NCI-H345 treated with DMSO at 0.1 percent for 48 hours (cell line): ENCODE data around the gene NLRP8.
"Not testable (repeated sequence)": the region's sequence is repeated elsewhere in the genome, so short reads cannot be mapped to it uniquely, and the experiment has no call there.

Source experiments
- DNase-seq: peaks from one replicate; lab custom pipeline; 2025; ENCODE audit not compliant: unreplicated experiment; lab: John Stamatoyannopoulos, UW

NLRP8 gene

DNA sequence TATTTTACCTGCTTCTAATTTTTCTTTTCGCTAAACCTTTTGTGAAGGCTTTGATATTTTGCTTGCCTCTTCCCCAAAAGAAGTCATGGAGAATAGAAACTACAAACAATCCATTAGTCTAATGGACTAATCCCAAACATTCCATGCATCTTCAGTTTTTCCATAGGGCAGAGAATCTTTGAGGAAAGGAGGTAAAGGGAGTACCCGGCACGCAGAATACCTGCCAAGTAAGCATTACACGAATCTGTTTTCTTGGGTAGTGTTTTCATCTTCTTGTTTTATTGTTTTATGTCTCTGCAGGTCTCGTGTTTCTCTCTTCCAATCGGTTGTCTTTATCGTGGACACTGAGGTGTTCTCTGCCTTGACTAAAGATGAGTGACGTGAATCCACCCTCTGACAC, at the start of gene NLRP8:
Gene NLRP8 (plus strand): TSS at position 301 of the 400 bp plus-strand sequence.
- no peak for DNase-seq

DNA sequence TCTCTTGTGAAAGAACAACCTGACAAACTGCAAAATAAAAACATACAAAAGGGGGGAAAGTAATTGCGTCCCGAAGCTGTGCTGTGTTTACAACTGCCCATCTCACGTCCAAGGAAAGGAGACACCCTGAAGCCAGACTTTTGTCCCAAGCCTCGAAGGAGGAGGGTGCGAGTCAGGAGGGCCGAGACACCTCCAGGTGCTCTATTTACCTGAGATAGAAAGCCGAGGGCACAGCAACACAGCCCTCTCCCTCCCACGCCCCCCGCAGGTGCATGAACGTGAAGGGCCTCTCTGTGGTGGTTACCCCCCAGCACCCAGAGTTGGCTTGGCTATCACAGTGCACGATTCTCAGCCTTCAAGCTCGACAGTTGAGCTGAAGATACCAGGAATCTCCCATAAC, 48.7 kb upstream of the NLRP8 start:
- no peak for DNase-seq

DNA sequence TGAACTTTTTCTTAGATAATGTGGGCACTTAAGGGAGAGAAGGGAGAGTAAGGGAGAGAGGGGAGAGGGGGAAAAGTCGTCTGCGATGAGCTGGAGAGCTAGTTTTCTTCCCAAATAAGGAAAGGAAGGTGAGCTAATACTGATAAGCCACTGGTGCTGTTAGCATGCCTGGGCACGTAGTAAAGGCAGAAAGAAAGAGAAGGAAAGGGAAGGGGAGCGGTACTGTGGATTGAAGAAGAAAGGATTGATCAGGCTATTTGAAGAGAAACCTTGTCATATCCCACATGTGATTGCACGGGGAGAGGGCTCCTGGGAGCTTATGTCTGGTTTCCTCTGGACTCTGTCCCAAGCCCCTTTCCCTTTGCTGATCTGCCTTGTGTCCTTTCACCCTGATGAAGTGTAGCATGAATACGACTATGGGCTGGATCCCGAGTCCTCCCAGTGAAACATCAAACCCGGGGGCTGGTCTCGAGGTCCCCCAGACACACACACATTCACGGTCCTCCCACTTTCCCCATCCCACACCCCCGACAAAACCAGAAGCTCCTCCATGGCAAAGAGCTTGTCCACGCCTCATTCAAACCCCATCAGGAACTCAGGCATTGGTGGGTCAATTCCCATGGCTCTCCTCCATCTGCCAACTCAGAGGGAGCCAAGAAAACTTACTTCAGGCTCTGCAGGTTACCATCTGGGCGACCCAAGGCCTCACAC, 46.1 kb upstream of the NLRP8 start:
- DNase-seq: no peak

DNA sequence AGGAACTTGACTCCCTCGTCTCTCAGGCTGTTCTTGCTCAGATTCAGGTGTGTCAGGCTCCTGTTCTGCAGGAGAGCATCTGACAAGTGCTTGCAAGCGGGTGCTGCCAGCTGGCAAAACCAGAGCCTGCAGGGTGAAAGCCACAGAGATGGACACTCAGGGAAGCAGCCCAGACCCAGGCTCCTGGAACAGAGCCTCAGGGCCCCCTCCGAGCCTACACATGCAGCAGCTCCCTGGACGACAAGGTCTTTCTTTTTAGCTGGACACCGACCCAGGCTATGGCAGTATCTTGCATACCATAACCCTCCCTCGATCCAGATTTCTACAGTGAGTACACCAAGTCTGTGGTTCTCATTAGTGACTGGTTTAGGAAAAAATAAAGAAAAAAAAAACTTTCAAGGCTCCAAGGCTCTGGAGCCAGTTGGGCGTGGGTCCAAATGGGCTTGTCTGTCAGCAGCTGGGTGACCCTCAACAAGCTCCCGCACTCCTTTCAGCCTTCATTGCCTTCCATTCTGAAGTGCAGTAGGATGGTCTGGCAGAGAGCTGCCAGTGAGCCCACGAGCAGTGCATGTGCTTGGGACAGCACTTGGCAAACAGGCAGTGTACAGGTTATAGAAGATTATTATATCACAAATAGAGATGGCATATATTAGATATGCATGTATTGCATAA, 45.4 kb upstream of the NLRP8 start:
- DNase-seq: no peak

DNA sequence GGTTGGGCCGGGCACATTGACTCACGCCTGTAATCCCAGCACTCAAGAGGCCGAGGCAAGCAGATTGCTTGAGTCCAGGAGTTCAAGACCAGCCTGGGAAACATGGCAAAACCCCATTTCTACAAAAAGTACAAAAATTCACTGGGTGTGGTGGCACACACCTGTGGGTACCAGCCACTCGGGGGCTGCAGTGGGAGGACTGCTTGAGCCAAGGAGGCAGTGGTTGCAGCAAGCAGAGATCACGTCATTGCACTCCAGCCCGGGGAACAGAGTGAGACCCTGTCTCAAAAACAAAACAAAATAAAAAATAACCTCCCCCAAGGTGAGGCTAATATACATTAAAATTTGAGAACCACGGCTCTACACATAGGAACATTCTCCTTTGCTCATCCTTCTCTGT, 40.3 kb upstream of the NLRP8 start:
- DNase-seq: no peak

DNA sequence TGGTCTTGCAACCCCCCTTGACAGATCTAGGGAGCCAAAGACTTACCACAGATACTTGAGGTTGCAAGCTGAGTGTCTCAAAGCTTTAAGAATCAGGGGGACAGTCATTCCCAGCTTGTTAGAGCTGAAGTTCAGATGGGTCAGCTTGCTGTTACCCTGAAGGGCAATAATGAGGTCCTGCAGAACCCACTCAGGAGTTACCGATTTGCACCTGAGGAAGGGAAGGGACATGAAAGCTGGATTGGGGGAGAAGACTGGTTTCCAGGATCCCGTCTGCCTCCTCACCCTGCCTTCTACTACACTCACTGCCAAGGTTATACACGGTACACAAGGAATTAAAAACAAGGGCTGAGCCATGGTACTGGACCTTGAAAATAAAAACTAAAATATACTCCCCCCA, 39.9 kb upstream of the NLRP8 start:
- DNase-seq: no peak

DNA sequence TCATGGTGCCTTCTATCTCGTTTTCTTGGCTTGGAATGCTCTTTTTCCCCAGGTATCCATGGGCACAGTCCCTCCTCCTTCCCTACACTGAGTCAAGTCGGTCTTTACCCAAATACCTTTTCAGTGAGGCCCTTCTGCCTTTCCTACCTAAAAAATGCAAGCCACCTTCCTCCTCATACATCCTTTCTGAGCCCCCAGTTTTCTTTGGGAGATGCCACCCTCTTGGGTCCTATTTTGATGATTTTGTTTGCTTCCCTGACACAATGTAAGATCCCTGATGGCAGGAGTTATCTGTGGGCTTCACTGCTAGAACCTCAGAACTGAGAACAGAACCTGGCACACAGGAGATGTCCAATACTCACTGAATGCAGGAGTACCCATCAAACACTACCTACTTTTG, 37.8 kb upstream of the NLRP8 start:
- no peak for DNase-seq

DNA sequence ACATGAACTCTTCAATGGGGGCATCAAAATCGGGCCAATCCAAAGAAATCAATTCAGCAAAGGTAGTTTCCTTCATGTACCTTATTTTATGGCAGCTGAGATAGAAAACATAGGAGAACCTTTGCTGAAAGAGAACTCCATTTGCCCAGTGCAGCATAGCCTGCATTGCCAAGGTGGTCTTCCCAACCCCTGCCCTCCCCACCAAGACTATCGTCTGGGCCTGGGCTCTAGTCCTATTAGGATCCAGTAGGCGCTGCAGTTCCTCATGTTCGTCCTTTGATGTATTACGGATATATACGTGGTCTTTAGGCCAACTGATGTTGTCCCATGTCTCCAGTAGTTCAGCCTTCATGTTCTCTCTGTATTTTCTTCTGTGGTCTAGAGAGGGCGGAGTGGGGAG, 34.7 kb upstream of the NLRP8 start:
- DNase-seq: no peak

DNA sequence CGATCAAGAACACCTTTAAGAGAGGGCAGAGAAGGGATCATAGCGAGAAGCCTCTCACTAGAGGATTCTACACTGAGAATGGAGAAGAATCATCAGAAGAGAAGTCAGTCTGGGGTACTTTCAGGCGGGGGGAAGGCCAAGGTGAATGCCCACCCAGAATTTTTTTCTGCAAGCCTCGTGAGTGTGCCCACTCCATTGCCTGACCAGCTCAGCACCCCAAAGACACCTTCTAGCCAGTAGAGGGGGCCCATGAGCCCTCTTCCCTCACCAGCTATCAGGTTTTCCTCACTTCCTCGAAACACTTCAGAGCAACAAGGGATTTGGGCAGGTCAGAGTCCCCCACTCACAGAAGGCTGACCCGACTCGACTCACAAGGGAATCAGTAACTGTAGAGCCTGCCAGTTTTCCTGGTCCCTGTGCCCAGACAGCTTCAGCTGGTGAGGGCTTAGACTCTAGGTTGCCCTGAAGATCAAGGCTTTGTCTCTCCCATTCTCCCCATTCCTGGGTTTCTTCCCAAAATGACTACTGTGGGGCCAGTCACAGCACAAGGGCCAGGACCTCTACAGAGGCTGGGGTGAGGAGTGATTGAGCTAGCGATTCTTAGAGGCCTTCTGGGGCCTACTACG, 33.9 kb upstream of the NLRP8 start:
- no peak for DNase-seq

DNA sequence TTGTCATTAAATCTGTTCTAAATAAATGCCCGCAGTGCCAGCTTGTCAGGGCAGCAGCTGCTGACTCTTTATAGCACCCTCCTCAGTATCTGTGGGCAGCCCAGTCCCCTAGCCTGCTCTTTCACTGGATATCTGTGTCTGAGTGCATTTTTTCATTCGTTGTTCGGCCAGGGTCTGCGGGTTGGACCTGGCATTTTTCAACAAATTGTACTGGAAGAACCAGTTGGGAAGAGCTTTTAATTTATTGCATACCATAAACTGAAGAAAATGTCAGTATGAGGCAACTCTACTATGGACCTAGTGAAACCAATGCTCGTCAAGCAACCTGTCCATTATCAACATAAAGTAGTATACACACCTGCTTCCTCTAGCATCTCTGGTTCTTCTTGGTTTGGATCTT, 24.1 kb upstream of the NLRP8 start:
- no peak for DNase-seq

DNA sequence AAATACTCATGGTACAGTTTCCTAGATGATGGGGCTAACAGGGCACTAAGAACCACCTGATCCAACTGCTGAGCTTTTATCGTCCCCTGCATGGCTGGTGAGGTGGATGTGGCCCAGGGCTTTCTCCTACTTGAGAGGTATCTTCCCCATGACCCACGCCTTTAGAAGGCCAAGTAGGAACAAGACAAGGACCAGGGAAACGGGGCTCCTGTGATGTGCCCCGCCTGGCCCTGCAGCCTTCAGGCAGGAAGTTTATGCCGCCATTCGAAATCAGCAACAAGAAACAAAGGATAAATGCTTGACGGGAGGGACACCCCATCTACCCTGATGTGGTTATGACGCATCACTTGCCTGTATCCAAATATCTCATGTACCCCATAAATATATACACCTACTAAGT, 19.6 kb upstream of the NLRP8 start:
- no peak for DNase-seq

DNA sequence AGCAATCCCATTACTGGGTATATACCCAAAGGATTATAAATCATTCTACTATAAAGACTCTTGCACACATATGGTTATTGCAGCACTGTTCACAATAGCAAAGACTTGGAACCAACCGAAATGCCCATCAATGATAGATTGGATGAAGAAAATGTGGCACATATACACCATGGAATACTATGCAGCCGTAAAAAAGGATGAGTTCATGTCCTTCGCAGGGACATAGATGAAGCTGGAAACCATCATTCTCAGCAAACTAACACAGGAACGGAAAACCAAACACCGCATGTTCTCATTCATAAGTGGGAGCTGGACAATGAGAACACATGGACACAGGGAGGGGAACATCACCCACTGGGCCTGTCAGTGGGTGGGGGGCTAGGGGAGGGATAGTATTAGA, 18.4 kb upstream of the NLRP8 start:
- DNase-seq: not testable (repeated sequence)

DNA sequence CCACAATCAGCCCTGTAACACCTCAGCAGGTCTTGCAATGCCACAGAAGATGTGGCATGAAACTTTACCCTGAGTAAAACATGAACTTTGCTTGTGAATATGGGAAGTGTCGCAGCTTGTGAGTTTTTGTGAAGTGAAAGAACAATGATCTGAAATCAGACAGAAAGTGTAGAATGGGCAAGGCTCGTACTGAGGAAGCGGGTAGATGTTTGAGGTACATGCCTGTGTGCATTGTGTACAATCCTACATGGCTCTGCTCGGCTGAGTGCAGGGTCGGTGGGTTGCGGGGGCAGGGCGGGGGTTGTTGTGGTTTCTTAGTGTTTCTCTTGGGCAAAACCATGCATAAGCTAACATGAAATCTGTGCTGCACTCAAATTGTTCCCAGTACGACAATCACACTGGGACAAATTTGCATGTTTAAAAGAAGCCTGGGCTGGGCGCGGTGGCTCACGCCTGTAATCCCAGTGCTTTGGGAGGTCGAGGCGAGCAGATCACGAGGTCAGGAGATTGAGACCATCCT, 16.6 kb upstream of the NLRP8 start:
- no peak for DNase-seq

DNA sequence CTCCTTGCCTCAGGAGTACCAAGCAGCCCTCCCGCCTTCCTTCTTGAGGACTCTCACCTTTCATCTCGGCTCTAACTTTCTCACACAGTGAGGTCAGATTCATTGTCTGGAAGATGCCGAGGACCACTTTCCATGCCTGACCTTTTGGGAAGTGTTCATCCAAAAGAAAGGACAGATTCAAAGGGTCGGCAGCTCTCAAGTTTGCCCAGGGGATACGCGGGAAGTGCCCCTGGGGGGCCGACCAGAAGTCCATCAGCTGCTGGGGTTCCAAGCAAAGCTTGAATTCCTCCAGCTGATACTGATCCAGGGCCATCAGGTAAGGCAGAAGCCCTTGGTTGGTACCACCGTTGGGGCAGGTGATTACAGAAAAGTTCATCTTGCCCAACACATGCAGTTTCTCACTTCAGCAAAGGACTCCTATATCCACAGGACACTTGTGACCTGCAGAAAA, 15.7 kb upstream of the NLRP8 start, which contains the start of gene NLRP13:
Gene NLRP13 (minus strand): TSS at position 401 of the 451 bp plus-strand sequence. CDS start 25 bp downstream, at position 376.
- no peak for DNase-seq

DNA sequence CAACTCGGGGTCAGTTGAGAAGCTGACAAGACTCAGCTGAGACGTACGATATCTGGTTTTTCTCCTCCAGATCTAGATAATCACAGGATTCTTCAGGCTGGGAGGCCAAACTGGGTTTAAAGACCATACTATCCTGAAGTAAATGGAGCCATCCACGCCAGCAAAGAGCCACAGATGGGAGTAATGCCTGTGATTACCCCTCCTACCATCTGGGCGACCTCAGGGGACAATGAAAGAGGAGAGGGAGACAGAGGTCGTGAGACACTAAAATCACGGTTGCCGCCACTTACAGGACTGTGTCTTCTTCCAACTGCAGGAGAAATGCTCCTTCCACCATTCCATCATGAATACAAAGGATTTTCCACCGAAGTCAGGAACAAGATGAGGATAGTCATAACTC, 12.4 kb upstream of the NLRP8 start:
- no peak for DNase-seq

DNA sequence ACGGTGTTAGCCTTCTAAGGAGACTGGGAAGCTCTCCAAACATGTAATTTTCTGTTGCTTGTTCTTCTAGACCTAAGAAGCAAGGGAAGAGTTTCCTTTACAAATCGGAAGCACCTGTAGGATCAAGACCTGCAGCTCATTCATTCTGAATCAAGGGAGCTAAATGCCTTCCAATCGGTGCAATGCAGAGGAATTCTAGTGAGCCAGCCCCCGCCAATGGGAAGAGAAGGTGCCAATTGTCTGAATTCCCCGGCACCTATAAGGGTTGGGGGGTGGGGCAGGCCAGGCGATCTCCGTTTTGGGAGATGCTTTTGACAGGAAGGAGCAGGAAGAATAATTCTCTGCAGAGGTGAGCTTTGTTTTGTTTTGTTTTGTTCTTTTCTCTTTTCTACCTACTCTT, 8.4 kb upstream of the NLRP8 start:
- no peak for DNase-seq

DNA sequence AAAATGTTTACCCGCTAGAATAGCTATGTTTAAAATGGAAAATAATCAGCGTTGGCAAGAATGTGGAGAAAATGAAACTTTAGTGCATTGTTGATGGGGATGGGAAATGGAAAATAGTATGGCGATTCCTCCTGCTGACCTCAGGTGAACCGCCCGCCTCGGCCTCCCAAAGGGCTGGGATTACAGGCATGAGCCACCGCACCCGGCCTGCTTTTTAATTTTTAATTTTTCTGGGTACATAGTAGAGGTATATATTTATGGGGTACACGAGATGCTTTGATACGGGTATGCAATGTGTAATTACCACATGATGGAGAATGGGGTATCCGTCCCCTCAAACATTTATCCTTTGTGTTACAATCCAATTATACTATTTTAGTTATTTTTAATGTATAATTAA, 7.3 kb upstream of the NLRP8 start:
- no peak for DNase-seq

DNA sequence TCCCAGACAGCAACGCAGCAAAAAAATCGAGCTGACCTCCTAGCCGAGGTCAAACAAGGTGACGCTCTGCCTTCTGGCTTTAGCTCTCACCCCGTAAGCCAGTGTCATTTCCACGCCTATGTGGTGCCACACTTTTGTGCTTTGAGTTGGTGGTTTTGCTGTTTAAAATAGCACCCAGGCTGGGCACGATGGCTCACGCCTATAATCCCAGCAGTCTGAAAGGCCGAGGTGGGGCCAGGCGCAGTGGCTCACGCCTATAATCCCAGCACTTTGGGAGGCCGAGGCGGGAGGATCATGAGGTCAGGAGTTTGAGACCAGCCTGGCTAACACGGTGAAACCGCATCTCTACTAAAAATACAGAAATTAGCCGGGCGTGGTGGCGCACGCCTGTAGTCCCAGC, 2.9 kb downstream of the NLRP8 start:
- not testable (repeated sequence) for DNase-seq

DNA sequence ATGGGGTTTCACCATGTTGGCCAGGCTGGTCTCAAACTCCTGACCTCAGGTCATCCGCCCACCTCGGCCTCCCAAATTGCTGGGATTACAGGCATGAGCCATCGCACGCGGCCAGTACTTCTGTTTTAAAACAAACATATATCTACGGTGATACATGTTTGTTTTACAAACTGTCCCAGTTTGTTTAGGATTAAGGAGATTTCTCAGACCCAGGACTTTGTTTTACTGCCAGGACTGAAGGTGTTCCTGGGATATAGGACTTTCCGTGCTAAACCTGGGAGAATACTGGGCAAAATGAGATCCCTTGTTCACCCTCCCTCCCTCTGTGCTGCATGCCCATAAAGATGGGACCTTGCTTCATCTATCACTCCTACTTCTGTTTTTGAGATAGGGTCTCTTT, 8.8 kb downstream of the NLRP8 start:
- no peak for DNase-seq

DNA sequence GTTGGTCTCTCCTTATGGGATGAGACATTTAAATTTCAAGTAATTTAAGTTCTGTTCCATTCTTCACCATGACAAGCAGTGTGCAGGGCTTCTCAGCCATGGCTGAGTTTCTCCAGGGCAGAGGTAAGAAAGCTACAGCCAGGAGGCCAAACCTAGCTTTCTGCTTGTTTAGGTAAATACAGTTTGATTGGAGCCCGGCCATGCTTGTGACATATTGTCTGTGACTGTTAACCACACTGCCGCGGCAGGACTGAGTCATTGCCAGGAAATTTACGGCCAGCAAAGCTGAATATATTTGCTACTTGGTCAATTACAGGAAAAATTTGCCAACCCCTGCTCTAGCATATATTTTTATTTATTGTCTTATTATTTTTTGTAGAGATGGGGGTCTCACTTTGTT, 10.7 kb downstream of the NLRP8 start:
- DNase-seq: no peak

DNA sequence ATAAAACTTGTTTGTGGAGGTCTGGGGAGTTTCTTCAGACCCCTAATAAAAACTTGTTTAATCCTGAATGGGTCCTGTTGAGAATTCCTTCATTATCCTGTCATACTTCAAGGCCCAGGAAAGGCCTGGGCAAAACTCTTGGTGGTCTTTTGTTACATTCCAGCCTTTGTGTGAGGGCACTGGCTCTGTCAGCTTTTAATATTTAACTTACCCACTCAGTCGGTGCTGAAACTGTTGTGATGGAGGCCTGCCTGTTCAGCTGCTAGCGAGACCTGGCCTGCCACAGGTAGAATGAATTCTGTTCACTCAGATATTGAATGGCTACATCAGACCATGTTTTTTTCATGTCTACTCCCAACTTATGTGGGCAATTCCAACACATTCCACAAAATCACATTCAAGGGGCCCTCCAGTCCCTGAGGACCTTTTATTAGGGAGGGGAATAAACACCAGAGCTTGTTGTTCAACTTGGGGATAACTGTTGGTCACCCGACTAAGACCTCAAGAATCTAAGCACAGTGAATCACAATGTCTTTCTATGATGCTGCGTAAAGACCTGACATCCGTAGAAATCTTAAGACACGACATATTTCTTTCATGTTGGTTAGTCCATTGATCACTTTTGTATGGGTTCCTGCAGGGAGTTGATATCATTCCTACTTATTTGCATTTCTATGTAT, 12.5 kb downstream of the NLRP8 start:
- DNase-seq: no peak
